Stimulated activated CD8-positive, alpha-beta memory T cell treated with anti-CD3 and anti-CD28 coated beads, Interleukin-15, amount 100 ng/mL, for 4 hours (primary cell): ENCODE data around the gene PLEKHA5.
"Not testable (repeated sequence)": the region's sequence is repeated elsewhere in the genome, so short reads cannot be mapped to it uniquely, and the experiment has no call there.

Source experiments
- DNase-seq, 2 donors: peaks; one replicate each; pipeline ENCODE4 v3.0.0-alpha.2; 2020; ENCODE audit warnings: low read depth in 2 of 2

PLEKHA5 gene, protein sequence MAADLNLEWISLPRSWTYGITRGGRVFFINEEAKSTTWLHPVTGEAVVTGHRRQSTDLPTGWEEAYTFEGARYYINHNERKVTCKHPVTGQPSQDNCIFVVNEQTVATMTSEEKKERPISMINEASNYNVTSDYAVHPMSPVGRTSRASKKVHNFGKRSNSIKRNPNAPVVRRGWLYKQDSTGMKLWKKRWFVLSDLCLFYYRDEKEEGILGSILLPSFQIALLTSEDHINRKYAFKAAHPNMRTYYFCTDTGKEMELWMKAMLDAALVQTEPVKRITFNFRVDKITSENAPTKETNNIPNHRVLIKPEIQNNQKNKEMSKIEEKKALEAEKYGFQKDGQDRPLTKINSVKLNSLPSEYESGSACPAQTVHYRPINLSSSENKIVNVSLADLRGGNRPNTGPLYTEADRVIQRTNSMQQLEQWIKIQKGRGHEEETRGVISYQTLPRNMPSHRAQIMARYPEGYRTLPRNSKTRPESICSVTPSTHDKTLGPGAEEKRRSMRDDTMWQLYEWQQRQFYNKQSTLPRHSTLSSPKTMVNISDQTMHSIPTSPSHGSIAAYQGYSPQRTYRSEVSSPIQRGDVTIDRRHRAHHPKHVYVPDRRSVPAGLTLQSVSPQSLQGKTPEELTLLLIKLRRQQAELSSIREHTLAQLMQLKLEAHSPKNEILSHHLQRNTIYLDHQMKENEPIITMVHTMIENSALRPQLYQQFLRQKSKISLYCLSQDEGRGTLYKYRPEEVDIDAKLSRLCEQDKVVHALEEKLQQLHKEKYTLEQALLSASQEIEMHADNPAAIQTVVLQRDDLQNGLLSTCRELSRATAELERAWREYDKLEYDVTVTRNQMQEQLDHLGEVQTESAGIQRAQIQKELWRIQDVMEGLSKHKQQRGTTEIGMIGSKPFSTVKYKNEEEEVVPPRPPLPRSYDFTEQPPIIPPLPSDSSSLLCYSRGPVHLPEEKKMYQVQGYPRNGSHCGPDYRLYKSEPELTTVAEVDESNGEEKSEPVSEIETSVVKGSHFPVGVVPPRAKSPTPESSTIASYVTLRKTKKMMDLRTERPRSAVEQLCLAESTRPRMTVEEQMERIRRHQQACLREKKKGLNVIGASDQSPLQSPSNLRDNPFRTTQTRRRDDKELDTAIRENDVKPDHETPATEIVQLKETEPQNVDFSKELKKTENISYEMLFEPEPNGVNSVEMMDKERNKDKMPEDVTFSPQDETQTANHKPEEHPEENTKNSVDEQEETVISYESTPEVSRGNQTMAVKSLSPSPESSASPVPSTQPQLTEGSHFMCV

DNA sequence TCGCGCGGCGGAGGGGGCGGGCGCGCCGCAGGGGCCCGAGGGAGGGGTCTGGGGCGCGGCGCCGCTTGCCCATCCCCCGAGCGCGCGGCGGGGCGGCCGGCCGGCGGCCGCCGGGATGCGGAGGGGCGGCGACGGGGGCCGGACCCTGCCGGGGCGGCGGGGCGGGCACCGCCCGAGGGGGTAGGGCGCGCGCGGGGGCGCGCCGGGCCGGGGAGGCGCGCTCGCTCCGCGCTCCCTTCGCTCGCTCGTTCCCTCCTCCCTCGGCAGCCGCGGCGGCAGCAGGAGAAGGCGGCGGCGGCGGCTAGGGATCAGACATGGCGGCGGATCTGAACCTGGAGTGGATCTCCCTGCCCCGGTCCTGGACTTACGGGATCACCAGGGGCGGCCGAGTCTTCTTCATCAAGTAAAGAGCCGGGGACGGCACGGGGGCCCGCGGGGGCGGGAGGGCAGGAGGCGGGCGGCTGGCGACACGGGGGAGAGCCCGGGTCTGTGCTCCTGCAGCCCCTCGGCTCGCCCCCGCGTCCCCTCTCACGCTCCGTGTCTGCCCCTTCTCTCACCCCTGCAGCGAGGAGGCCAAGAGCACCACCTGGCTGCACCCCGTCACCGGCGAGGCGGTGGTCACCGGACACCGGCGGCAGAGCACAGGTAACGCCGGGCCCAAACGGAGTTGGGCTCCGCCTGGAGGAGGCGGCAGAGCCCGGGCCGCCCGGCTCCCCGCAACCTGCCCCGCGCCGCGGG, at the start of gene PLEKHA5:
Gene PLEKHA5 (plus strand): TSS at position 248 of the 738 bp plus-strand sequence. CDS start 67 bp downstream, at position 315.
- DNase-seq = peak in 1 of 2 donors; percentile 10

DNA sequence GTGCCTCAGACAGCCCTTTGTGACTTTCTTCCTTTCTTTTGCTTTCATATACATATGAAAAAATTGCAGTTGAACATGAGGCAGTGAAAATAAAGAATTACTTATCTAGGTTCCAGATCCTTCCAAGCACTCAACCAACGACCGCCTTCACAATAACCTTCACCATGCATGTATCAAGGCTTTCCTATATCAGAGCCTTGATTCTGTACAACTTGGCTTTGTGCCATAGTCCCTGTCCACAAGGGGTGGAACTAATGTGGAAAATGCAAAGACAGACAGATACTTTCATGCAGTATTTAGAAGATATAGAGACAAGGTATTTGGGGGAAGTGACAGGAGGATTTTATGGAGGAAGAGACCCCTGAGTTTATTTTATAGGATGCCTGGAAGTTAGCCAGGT, 48.6 kb upstream of the PLEKHA5 start:
- DNase-seq = no peak

DNA sequence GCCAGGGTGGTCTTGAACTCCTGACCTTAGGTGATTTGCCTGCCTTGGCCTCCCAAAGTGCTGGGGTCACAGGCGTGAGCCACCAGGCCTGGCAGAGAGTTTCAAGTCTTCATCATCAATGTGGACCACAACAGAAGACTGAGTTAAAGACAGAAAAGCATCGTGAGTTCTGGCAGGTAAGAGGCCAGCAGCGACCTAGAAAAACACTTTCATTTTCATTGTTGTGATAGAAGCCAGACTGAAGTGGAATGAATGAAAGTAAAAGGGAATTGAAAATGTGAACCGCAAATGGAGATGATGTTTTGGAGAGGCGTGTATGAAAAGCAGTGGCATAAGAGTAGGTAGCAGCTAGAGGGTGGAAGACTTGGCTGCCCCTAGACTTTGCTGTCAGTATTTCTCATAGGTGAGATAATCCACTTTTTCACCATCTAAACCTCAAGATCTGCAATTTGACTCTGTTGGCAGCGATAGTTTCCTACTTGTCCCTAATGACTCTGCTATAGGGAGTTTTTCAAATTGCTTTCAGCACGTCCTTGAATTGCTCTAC, 47.1 kb upstream of the PLEKHA5 start:
- no peak for DNase-seq

DNA sequence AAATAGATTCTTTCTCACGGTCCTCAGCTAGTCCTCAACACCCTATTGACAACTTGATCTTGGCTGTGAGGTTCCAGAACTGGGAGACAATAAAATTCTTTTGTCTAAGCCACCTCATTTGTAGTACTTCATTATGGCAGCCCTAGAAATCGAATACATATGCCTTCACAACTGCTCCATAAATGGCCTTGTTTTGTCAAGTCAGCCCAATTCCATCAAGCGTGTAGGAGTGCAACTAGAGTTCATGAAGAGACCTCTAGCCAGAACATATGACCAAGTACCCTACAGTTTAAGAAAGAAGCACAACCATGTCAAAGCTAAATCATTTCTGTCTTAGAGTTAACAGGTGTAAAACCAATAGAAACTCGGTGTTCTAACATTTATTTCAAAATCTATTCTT, 45.0 kb upstream of the PLEKHA5 start:
- DNase-seq = no peak

DNA sequence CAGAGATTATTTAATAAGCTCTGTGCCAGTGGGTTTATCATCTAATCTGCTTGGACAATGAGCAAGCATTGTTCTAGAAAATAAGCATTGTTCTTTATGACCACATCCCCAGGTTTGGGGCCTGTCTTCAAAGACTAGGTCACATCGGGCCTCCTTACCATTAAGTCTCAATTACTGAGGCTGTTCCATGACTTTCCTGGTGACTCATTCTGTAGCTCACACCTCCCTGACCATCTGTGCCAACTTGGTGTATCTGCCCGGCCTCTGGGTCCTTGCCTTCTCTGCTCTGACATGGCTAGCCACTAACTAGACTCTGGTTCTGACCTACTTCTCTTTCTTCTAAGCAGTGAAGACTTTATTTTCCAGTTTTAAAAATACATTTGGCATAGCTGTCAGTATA, 44.4 kb upstream of the PLEKHA5 start:
- no peak for DNase-seq

DNA sequence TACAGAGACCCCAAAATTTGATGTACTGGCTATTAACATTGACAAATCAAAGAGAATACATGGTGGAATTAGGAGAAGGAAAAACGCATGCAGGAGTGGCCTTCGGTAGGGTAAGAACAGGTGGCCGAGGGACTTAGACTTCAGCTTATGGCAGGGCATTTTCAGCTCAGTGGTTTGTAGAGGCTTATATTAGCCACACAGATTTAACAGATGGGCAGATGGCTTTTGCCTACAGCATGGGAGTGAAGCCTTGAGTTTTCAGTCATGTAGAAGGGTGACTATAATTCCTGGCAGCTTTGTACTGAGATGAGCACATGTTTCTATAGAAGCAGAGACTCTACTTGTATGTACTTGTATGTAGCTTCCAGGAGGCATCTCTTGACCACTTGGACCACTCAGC, 40.9 kb upstream of the PLEKHA5 start:
- DNase-seq = no peak

DNA sequence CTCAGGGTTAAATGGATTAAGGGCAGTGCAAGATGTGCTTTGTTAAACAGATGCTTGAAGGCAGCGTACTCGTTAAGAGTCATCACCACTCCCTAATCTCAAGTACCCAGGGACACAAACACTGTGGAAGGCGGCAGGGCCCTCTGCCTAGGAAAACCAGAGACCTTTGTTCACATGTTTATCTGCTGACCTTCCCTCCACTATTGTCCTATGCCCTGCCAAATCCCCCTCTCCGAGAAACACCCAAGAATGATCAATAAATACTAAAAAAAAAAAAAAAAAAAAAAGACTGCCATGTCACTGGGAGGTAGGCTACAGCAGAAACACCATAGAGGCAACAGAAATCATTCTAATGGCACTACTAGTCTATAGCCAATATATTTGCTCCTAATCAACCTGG, 37.1 kb upstream of the PLEKHA5 start:
- not testable (repeated sequence) for DNase-seq

DNA sequence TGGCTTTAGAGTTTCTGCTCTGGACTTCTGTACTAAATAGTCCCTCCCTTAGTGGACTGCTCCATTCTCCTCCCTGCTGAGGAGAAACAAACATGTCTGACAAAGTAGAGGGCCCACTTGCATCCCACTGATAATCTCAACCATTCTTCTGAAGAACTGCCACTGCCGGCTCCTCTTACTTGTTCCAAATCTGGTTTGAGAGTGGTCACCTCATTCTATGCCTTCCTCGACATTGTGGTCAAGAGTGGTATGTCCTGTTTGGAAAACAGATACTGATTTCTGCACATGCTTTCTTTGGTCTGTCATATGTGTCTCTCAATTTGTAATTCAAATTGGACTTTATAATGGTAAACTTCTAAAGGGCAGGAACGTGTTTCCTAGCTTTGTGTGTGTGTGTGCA, 36.3 kb upstream of the PLEKHA5 start:
- DNase-seq = no peak

DNA sequence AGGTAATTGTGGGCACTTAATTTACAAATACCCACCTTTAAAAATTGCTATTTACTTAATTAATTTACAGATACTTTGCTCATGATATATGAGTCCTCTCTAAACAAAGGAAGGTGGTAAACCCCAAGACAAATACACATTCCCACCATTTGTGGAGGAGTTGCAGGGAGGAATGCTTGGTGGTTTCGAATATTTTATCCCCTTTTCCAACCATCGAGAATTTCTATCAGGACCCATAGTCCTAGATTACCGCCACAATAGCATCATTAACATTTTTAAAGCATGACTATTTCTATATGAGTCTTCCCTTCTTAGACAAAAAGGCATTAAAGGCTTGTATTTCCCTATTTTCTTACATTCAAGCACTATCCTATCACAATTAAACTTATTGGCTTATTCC, 34.2 kb upstream of the PLEKHA5 start:
- DNase-seq = no peak

DNA sequence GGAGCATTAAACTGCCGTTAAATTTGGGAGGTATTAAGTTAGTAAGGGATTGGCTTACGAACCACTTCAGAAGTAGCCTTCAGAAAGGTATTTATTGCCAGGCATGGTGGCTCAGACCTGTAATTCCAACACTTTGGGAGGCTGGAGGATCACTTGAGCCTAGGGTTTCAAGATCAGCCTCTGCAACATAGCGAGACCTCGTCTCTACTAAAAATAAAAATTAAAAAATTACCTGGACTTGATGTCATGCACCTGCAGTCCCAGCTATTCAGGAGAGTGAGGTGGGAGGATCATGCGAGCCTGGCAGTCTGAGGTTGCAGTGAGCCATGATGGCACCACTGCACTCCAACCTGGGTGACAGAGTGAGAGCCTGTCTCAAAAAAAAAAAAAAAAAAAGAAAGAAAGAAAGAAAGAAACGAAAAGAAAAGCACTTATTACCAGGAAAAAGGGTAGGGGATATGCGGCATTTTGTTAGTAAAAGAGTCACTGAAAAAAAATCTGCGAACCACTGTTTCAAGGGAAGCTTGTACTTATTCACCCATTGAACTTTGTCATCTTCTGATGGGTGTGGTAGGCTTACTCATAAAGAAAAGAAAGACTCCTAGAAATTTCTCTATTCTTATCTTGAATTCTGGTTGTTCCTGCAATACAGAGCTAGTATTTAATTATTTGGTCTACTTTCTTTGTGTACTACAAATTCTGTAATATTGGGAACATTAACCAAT, 33.6 kb upstream of the PLEKHA5 start:
- no peak for DNase-seq

DNA sequence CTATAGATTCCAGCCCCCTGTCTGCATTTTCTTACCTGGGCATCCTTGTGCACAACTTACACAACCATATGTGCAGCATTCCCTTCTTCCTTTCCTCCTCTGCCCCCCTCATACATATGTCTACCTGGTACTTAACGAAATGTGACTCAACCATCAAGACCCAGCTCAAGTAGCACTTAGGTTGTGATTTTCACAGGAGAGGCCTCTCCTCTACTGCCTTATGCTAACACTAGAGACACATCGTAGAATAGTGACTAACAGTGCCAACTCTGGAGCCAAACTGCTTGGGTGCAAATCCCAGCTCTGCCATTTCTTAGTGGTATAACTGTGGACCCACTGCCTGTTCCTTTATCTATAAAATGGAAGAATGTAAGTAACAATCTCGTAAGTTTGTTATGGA, 24.1 kb upstream of the PLEKHA5 start:
- DNase-seq = no peak

DNA sequence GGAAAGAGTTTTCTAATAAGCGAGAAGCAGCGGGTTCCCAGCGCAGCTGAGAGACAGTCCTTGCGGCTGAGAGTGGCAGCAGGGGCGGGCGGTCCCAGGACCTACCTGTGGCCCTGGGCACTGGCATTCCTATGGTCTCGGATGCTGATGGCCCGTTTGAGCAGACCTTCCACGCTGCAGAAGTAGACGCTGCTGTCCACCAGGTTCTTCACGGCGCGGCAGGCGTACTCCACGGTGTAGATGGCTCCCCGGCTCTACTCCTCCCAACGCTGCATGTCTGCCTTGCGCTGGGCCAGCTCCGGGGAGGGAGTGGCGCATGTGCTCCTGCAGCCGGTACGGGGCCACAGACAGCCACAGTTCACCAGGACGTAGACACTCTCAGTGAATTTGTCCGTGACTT, 21.8 kb upstream of the PLEKHA5 start:
- no peak for DNase-seq

DNA sequence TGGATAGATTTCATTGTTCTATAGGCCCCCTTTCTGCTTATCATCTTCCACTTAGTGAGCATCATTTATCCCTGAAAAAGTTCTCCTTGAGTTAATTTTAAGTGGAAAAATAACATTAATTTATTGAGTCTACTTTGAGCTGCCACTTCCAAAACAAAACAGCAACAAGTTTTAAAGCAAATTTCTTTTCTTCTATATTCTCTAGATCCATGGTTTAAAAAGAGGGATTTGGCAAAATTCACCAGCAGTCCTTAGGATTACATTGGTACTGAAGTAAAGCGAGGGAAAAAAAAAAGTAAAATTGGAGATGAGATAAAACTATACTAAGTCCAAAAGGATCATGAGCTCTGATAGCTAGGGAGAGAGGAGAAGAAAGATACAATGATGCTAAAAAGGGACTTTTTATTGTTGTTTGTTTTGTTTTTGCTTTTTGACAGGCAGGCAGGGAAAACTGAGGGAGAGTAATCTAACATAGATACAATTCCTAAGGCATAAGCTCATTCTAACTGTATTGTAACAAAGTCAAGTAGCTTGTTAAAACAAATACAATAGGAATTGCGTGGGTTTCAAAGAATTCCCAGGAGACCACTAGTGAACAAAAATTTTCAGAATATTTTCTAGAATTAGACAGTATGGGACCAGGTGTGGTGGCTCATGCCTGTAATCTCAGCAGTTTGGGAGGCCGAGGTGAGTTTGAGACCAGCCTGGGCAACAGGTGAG, 19.2 kb upstream of the PLEKHA5 start:
- DNase-seq = no peak

DNA sequence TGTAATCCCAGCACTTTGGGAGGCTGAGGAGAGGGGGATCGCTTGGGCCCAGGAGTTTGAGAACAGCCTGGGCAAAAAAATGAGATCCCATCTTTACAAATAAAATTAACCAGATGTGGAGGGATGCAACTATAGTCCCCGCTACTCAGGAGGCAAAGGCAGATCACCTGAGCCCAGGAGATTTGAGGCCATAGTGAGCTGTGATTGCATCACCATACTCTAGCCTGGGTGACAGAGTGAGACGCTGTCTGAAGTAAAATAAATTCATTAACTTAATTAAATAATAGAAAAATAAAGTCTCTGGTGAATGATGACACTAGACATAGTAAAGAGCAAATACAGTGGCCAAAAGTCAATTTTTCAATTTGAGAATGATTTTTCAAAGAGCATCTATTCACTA, 16.1 kb upstream of the PLEKHA5 start:
- no peak for DNase-seq

DNA sequence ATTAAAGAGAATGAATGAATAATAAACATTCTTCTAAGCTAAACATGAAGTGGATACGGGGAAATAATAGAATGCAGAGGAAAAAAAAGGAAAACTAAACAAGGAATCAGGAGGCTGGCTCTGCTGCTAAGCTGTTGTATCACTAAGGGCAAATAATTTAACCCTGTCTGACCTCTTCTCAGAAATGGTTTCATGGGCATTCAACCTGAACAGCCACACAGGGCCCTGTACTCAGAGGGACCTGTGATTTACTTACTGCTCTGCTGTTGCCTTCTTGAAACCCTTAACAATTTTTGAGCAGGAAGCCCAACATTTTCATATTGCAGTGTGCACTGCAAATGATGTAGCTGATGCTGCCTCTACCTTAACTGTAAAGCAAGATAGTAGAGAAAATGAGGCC, 14.2 kb upstream of the PLEKHA5 start:
- DNase-seq = no peak

DNA sequence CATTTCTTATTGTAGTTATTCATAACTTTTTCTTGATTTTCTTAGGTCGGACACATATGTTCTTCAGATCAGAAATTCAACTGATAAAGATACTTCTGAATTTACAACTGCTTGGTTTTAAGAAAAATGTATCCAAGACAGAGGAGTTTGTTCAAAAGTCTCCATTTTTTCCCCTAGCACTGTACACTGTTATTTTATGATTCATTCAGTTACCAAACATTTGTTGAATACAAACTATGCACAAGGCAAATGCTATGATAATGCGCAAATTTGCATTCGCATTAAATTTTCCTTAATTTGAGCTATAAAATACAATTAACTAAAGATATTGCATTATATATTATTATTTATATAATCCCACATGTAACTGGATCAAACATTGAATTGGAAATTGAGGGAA, 10.1 kb upstream of the PLEKHA5 start:
- no peak for DNase-seq

DNA sequence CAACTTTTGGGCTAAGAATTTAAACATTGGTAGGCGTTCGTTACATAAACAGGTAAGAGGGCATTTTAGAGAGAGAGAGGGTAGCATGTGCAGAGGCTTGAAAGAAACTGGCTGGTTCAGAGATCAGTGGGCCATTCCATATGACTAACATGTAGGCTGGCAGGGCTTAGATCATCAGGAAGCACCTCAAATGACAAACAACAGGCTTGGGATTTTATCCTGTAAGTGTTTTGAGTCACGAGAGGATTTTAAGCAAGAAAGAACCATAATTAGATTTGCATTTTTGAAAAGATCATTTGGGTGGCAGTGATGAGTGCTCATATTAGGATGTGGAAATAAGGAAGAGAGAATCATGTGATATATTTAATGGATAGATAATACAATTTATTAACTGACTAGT, 8.7 kb upstream of the PLEKHA5 start:
- no peak for DNase-seq

DNA sequence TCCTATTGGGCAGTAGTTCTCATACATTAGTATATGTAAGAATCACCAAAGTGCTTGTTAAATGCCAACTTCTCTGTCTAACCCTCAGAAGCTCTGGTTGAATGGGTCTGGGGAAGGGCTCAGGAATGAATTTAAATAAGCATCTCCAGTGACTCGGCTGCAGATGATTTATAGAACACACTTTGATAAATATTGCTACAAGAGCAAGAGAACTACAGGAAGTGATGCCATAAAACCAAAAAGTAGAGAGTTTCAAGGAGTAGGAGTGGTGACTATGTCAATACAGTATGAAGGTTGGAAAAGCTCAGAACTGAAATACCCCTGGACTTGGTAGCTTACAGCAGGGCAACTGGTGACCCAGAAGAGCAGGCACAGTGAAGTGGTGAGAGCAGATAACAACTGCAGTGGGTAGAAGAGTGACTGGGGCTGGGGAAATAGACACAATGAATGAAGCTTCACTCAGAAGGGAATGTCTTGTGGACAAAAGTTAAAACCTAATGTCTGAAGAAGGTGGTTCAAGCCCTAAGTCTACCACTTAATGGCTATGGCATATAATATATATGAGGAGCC, 8.0 kb upstream of the PLEKHA5 start:
- DNase-seq = no peak

DNA sequence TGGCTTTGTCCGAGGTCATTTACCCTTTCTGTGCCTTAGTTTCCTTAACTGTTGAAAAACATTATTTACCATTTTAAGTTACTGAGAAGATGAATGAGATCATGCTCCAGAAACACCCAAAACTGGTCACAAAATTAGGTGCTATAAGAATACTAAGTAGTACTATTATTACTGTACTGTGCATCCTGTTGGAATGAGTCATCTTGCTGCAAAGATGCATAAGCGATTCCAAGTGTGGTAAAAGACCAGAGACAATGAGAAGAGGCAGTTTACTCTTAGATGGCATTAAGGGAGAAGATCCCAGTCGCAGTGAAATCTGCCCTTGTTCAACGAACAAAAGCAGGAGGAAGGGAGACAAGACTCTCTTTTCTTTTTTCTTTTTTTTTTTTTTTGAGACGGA, 4.2 kb upstream of the PLEKHA5 start:
- no peak for DNase-seq
